Measurements from ENCODE around the gene DPYD.
"Not testable (repeated sequence)": the region's sequence is repeated elsewhere in the genome, so short reads cannot be mapped to it uniquely, and the experiment has no call there.

The DPYD gene

GRCh38 chr1:97271916-97272788 lies 648.7 kb downstream of the DPYD start:
- DNase-seq (ENCODE audit: low spot score), result no peak

GRCh38 chr1:97270508-97271307 lies 650.1 kb downstream of the DPYD start:
- DNase-seq (ENCODE audit: low spot score), result no peak

- DNase-seq (ENCODE audit: low spot score), result no peak
Measured at GRCh38 chr1:97265630-97266029, 655.2 kb downstream of the DPYD start.

- DNase-seq (ENCODE audit: low spot score), result no peak
Measured at GRCh38 chr1:97262842-97263241, 658.0 kb downstream of the DPYD start.

GRCh38 chr1:97258597-97258996 lies 662.2 kb downstream of the DPYD start:
- DNase-seq (ENCODE audit: low spot score), result no peak

- DNase-seq (ENCODE audit: low spot score), result no peak
Measured at GRCh38 chr1:97254731-97255463, 665.9 kb downstream of the DPYD start.

- DNase-seq (ENCODE audit: low spot score), result no peak
Measured at GRCh38 chr1:97252925-97253324, 667.9 kb downstream of the DPYD start.

GRCh38 chr1:97252076-97252475 lies 668.8 kb downstream of the DPYD start:
- no peak for DNase-seq (ENCODE audit: low spot score)

- no peak for DNase-seq (ENCODE audit: low spot score)
Measured at GRCh38 chr1:97247196-97247595, 673.6 kb downstream of the DPYD start.

- no peak for DNase-seq (ENCODE audit: low spot score)
Measured at GRCh38 chr1:97245682-97246081, 675.2 kb downstream of the DPYD start.

GRCh38 chr1:97245026-97245425 lies 675.8 kb downstream of the DPYD start:
- DNase-seq (ENCODE audit: low spot score), result no peak

GRCh38 chr1:97243973-97244560 lies 676.8 kb downstream of the DPYD start:
- no peak for DNase-seq (ENCODE audit: low spot score)

- no peak for DNase-seq (ENCODE audit: low spot score)
Measured at GRCh38 chr1:97238816-97239215, 682.0 kb downstream of the DPYD start.

GRCh38 chr1:97231354-97231753 lies 689.5 kb downstream of the DPYD start:
- not testable (repeated sequence) for DNase-seq (ENCODE audit: low spot score)

- no peak for DNase-seq (ENCODE audit: low spot score)
Measured at GRCh38 chr1:97212671-97213070, 708.2 kb downstream of the DPYD start.

- no peak for DNase-seq (ENCODE audit: low spot score)
Measured at GRCh38 chr1:97210307-97210706, 710.5 kb downstream of the DPYD start.

- no peak for DNase-seq (ENCODE audit: low spot score)
Measured at GRCh38 chr1:97209381-97209957, 711.4 kb downstream of the DPYD start.

- DNase-seq (ENCODE audit: low spot score), result no peak
Measured at GRCh38 chr1:97207868-97208267, 713.0 kb downstream of the DPYD start.

- DNase-seq (ENCODE audit: low spot score), result no peak
Measured at GRCh38 chr1:97204468-97204867, 716.4 kb downstream of the DPYD start.

- DNase-seq (ENCODE audit: low spot score), result no peak
Measured at GRCh38 chr1:97202481-97203380, 718.1 kb downstream of the DPYD start.

GRCh38 chr1:97201641-97202040 lies 719.2 kb downstream of the DPYD start:
- no peak for DNase-seq (ENCODE audit: low spot score)
